ENCODE measurements around the gene IREB2. TPM values are rescaled to one million over a fixed set of nuclear protein-coding genes. Genes with fewer than 3 reads are reported as not detected.

The IREB2 gene
- total RNA-seq, 2 experiments from 2014 or later: 84.3 to 89.0 TPM

DNA sequence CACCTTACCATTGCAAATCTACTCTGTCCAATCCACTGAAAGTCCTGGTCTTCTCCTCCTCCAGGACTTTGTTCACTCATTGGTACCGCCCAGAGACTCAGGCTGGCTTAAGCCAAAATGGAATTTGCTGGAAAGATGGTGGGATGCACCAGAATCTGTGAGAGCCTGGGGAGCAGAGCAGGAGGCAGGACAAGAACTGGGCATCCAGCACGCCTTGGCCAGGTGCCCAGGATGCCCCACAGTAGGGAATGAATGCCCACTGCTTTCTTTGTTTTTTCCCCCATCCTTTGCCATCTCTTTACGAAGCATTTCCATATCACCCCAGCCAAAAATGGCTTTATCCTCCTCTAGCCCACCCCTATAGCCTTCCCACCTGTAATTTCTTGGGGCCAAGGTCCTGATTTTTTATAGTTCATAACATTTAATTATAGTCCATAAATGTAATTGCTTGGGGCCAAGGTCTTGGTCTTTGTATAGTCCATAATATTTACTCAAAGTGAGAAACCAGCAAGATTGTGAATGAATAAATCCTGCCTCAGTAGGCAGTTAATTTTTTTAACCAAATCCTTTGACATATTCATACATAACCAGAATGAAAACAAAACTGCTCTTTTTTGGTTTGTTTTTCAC is 23.3 kb upstream of the IREB2 start:
- Histone ChIP-seq H3K4me3 (ENCODE audit: low read length) (no peak overlapping the region), H3K27me3 (ENCODE audit: control insufficient read depth in 1 of 2, insufficient read depth in 2 of 2, low read length in 2 of 2) (peaks cover 0 to 2% of the 10 kb centered on the region in 2 experiments), H3K27ac (ENCODE audit: low read depth in 1 of 2, low read length in 2 of 2) (no peak overlapping the region), H3K9me3 (ENCODE audit: control insufficient read depth in 1 of 2, insufficient read depth in 1 of 2, low read length in 2 of 2) (no peaks in the 10 kb centered on the region), H3K4me1 (ENCODE audit: insufficient read depth, low read length) (no peaks in the 10 kb centered on the region), H3K36me3 (ENCODE audit: insufficient read depth, low read length) (no peaks in the 10 kb centered on the region)
- no peak for DNase-seq
- Mint-ChIP-seq H3K4me3 (no peak overlapping the region), H3K4me1 (ENCODE audit: low read depth) (no peaks in the 10 kb centered on the region), H3K27ac (no peak overlapping the region), H3K9me3 (no peaks in the 10 kb centered on the region), H3K36me3 (ENCODE audit: low read depth) (no peaks in the 10 kb centered on the region), H3K27me3 (peaks cover 10% of the 10 kb centered on the region)
- CTCF ChIA-PET: no interaction called here
- intact Hi-C loops (cut with DNase I, micrococcal nuclease): no loop called here
- ATAC-seq (ENCODE audit: poor library complexity): no peak
- POLR2A ChIA-PET: no interaction called here
- no peak for TF ChIP-seq CTCF (IDR thresholded peaks at IDR 0.05)

DNA sequence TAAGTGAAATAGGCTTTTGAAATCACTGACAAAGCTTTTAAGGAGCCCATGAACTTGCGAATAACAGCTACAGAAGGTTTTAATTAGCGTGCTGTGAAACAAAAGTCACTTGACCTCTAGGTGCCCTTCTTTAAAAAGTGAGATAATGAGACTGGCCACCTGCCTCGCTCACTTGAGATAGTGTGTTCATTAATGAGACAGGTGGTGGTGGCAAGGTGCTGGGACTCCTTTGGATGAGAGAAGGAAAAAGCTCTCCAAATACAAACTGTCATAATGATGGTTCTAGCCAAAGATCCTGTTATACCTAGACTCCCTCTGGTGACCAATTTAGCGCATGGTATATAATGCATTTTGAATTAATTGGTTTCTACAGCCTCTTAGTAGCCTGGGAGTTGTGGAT is 22.7 kb upstream of the IREB2 start:
- Mint-ChIP-seq H3K36me3 (ENCODE audit: low read depth) (no peaks in the 10 kb centered on the region), H3K27ac (no peak overlapping the region), H3K4me3 (no peak overlapping the region), H3K4me1 (ENCODE audit: low read depth) (no peaks in the 10 kb centered on the region), H3K9me3 (no peaks in the 10 kb centered on the region), H3K27me3 (peaks cover 10% of the 10 kb centered on the region)
- intact Hi-C loops (cut with DNase I, micrococcal nuclease): no loop called here
- H3K4me1 ChIP-seq (ENCODE audit: insufficient read depth, low read length): no peaks in the 10 kb centered on the region
- ChIA-PET CTCF (no interaction called here), POLR2A (no interaction called here)
- DNase-seq (no peak), ATAC-seq (ENCODE audit: poor library complexity) (no peak)
- no peak overlapping the region for H3K4me3 ChIP-seq (ENCODE audit: low read length)
- no peaks in the 10 kb centered on the region for H3K9me3 ChIP-seq (ENCODE audit: control insufficient read depth in 1 of 2, insufficient read depth in 1 of 2, low read length in 2 of 2)
- TF ChIP-seq CTCF (IDR thresholded peaks at IDR 0.05): no peak
- no peaks in the 10 kb centered on the region for H3K36me3 ChIP-seq (ENCODE audit: insufficient read depth, low read length)
- no peak overlapping the region for H3K27ac ChIP-seq (ENCODE audit: low read depth in 1 of 2, low read length in 2 of 2)
- peaks cover 0 to 2% of the 10 kb centered on the region in 2 experiments for H3K27me3 ChIP-seq (ENCODE audit: control insufficient read depth in 1 of 2, insufficient read depth in 2 of 2, low read length in 2 of 2)

GRCh38 chr15:78417754-78418630 is 20.0 kb upstream of the IREB2 start:
- ATAC-seq (ENCODE audit: poor library complexity): no peak
- ChIA-PET POLR2A (interaction anchor here (1.1 kb wide), 1 partner anchor 20 kb away, joined by 3 read pairs; the partner anchor contains the start of gene IREB2), CTCF (no interaction called here)
- H3K27me3 Mint-ChIP-seq: peaks cover 9% of the 10 kb centered on the region
- intact Hi-C loops (cut with DNase I, micrococcal nuclease): no loop called here
- DNase-seq: no peak
- H3K27ac Mint-ChIP-seq: no peak overlapping the region
- TF ChIP-seq CTCF (IDR thresholded peaks at IDR 0.05): no peak
- peaks cover 0 to 2% of the 10 kb centered on the region in 2 experiments for H3K27me3 ChIP-seq (ENCODE audit: control insufficient read depth in 1 of 2, insufficient read depth in 2 of 2, low read length in 2 of 2)
- peaks cover 4% of the 10 kb centered on the region for H3K4me1 ChIP-seq (ENCODE audit: insufficient read depth, low read length)
- H3K9me3 Mint-ChIP-seq: no peaks in the 10 kb centered on the region
- H3K27ac ChIP-seq (ENCODE audit: low read depth in 1 of 2, low read length in 2 of 2): no peak overlapping the region
- peaks cover 4% of the 10 kb centered on the region for H3K4me1 Mint-ChIP-seq (ENCODE audit: low read depth)
- no peak overlapping the region for H3K4me3 ChIP-seq (ENCODE audit: low read length)
- H3K36me3 Mint-ChIP-seq (ENCODE audit: low read depth): no peaks in the 10 kb centered on the region
- no peaks in the 10 kb centered on the region for H3K9me3 ChIP-seq (ENCODE audit: control insufficient read depth in 1 of 2, insufficient read depth in 1 of 2, low read length in 2 of 2)
- H3K4me3 Mint-ChIP-seq: no peak overlapping the region
- H3K36me3 ChIP-seq (ENCODE audit: insufficient read depth, low read length): no peaks in the 10 kb centered on the region

Data from CD4-positive, alpha-beta T cell (primary cell).